Neural cell (in vitro differentiated cells): ENCODE results near the gene MKX. TPM values are rescaled to one million over a fixed set of nuclear protein-coding genes. Genes with fewer than 3 reads are reported as not detected.

ENCODE experiments used
- H2AFZ ChIP-seq: fragments of 200-600, 300-800 bp; sonication (generic), shearing (Covaris generic); 2 replicates; pipeline ENCODE4 v1.6.0; 2014; ENCODE audit warnings: low read depth, mild to moderate bottlenecking, antibody characterized with exemption, low read length, moderate library complexity
- H3F3A ChIP-seq: fragments of 200-600 bp; shearing (Covaris generic); 2 replicates; pipeline ENCODE4 v1.6.1; 2016; ENCODE audit warnings: mild to moderate bottlenecking, moderate library complexity, mixed read lengths, antibody characterized with exemption, low read length; ENCODE audit not compliant: insufficient read depth, poor library complexity, severe bottlenecking
- H3K27ac ChIP-seq: fragments of 200-600, 300-800 bp; sonication (generic), shearing (Covaris generic); 2 replicates; pipeline ENCODE4 v1.5.1; 2014; ENCODE audit warnings: mild to moderate bottlenecking, low read length, moderate library complexity
- H3K27me3 ChIP-seq: fragments of 300-800, 200-600 bp; sonication (generic), shearing (Covaris generic); 2 replicates; pipeline ENCODE4 v1.6.0; 2014; ENCODE audit warnings: mild to moderate bottlenecking, low read depth, low read length, moderate library complexity; ENCODE audit not compliant: insufficient read depth
- H3K36me3 ChIP-seq: fragments of 300-800, 200-600 bp; sonication (generic), shearing (Covaris generic); 2 replicates; pipeline ENCODE4 v1.5.1; 2014; ENCODE audit warnings: mild to moderate bottlenecking, antibody characterized with exemption, low read length, moderate library complexity; ENCODE audit not compliant: insufficient read depth
- H3K4me2 ChIP-seq: fragments of 300-800, 200-600 bp; sonication (generic), shearing (Covaris generic); 2 replicates; pipeline ENCODE4 v1.6.0; 2014; ENCODE audit warnings: mild to moderate bottlenecking, low read length
- H3K4me3 ChIP-seq: fragments of 300-800, 200-600 bp; sonication (generic), shearing (Covaris generic); 2 replicates; pipeline ENCODE4 v1.5.1; 2014; ENCODE audit warnings: mild to moderate bottlenecking, low read length, moderate library complexity
- H3K79me2 ChIP-seq: fragments of 200-600 bp; shearing (Covaris generic); replicated peaks from 2 replicates; pipeline ENCODE4 v1.6.0; 2014; ENCODE audit warnings: mild to moderate bottlenecking, low read length, moderate library complexity; ENCODE audit not compliant: insufficient read depth
- H3K9ac ChIP-seq: fragments of 300-800, 200-600 bp; sonication (generic), shearing (Covaris generic); 2 replicates; pipeline ENCODE4 v1.6.1; 2016; ENCODE audit warnings: mild to moderate bottlenecking, low read length, mixed read lengths
- H3K9me2 ChIP-seq: fragments of 200-600 bp; shearing (Covaris generic); 2 replicates; pipeline ENCODE4 v1.6.1; 2016; ENCODE audit warnings: mild to moderate bottlenecking, low read length, mixed read lengths; ENCODE audit not compliant: insufficient read depth
- H3K9me3 ChIP-seq: fragments of 200-600, 300-800 bp; sonication (generic), shearing (Covaris generic); 2 replicates; pipeline ENCODE4 v1.6.1; 2016; ENCODE audit warnings: mild to moderate bottlenecking, mixed run types, low read length, moderate library complexity, mixed read lengths
- H4K20me1 ChIP-seq: fragments of 200-600 bp; shearing (Covaris generic); 2 replicates; pipeline ENCODE4 v1.6.1; 2016; ENCODE audit warnings: mild to moderate bottlenecking, mixed run types; ENCODE audit not compliant: insufficient read depth
- EP300 ChIP-seq: fragments of 450-650 bp; conservative IDR thresholded peaks from 2 replicates; pipeline ENCODE4 v1.6.1; 2014; ENCODE audit warnings: antibody characterized with exemption, mild to moderate bottlenecking, moderate library complexity; ENCODE audit not compliant: poor library complexity, severe bottlenecking
- EZH2 ChIP-seq: fragments of 200-600, 300-800 bp; shearing (Covaris generic), sonication (generic); IDR thresholded peaks from 2 replicates; pipeline ENCODE4 v1.6.1; 2014; ENCODE audit warnings: antibody characterized with exemption, low read length, borderline replicate concordance, mild to moderate bottlenecking; ENCODE audit not compliant: insufficient read depth, poor library complexity, severe bottlenecking
- MXI1 ChIP-seq: fragments of 450-650 bp; conservative IDR thresholded peaks from 2 replicates; pipeline ENCODE4 v1.6.1; 2014; ENCODE audit warnings: antibody characterized with exemption, mild to moderate bottlenecking; ENCODE audit not compliant: poor library complexity, severe bottlenecking
- POLR2AphosphoS5 ChIP-seq: IDR thresholded peaks from 2 replicates; pipeline ENCODE4 v1.6.1; 2012
- RAD21 ChIP-seq: fragments of 450-650 bp; conservative IDR thresholded peaks from 2 replicates; pipeline ENCODE4 v1.6.1; 2014; ENCODE audit warnings: antibody characterized with exemption, mild to moderate bottlenecking, moderate library complexity
- REST ChIP-seq: IDR thresholded peaks from 2 replicates; pipeline ENCODE4 v1.6.1; 2012; ENCODE audit warnings: borderline replicate concordance
- TAF1 ChIP-seq: IDR thresholded peaks from 2 replicates; pipeline ENCODE4 v1.6.1; 2012; ENCODE audit warnings: low read depth
- polyA plus RNA-seq: library from polyadenylated mRNA; depleted of rRNA; stranded (reverse); fragments of >200 nt; gene quantifications from 2 replicates; pipeline ENCODE4 v1.2.3, GENCODE V29; 2014
- small RNA-seq, 3 experiments: library from RNA; depleted of rRNA; stranded (forward); fragments of <200 nt; gene quantifications; one replicate each; pipeline ENCODE3, GENCODE V24; 2012
- TF ChIP-seq, protein P1 (sequence below): fragments of 450-650 bp; IDR thresholded peaks from 2 replicates; pipeline ENCODE4 v1.5.1; 2014; ENCODE audit warnings: antibody characterized with exemption, mild to moderate bottlenecking, moderate library complexity; ENCODE audit not compliant: poor library complexity, severe bottlenecking

Gene MKX
- polyA plus RNA-seq, 1 donor from 2014 or later, result not detected

GRCh38 chr10:27626890-27627289 is 118.7 kb downstream of the MKX start:
- H2AFZ ChIP-seq, result no peak overlapping the region
- no peaks in the 10 kb centered on the region for H3K36me3 ChIP-seq
- H3K27ac ChIP-seq, result no peak overlapping the region
- no peaks in the 10 kb centered on the region for H3K27me3 ChIP-seq
- H3K9me3 ChIP-seq, result no peaks in the 10 kb centered on the region
- no peak overlapping the region for H3K4me2 ChIP-seq
- H4K20me1 ChIP-seq, result no peaks in the 10 kb centered on the region
- H3K9ac ChIP-seq, result no peak overlapping the region
- TF ChIP-seq RAD21 (no peak), EZH2 (no peak)
- no peaks in the 10 kb centered on the region for H3F3A ChIP-seq
- H3K4me3 ChIP-seq, result no peak overlapping the region
- H3K79me2 ChIP-seq, result no peaks in the 10 kb centered on the region
- H3K9me2 ChIP-seq, result no peaks in the 10 kb centered on the region

GRCh38 chr10:27625452-27626211 is 120.0 kb downstream of the MKX start:
- Histone ChIP-seq H3K27ac (no peak overlapping the region), H3K9me2 (no peaks in the 10 kb centered on the region), H4K20me1 (no peaks in the 10 kb centered on the region), H3K4me3 (no peak overlapping the region), H3K36me3 (no peaks in the 10 kb centered on the region), H3K9ac (no peak overlapping the region), H3K4me2 (no peak overlapping the region), H3F3A (no peaks in the 10 kb centered on the region), H2AFZ (no peak overlapping the region), H3K27me3 (no peaks in the 10 kb centered on the region), H3K79me2 (no peaks in the 10 kb centered on the region), H3K9me3 (no peaks in the 10 kb centered on the region)
- no peak for TF ChIP-seq MXI1
- TF ChIP-seq EP300, result no peak

DNA sequence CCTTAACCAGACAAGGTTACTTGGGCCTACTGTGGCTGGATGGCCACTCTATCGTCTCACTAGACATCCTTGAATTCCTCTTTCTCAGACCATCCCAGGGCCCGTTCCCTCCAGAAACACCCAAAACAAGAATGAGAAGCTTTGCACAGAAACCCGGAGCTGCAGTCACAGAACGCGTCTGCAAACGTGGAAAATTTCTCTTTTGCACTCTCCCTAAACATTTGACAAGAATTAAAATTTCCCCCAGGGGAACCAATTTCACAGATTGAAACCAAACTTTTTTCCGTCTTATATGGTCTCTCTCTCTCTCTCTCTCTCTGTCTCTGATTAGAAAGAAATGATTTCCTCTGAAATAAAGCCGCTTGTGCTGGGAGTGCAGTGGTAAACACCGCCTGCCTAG is 120.7 kb downstream of the MKX start:
- Histone ChIP-seq H3K4me3 (no peak overlapping the region), H4K20me1 (no peaks in the 10 kb centered on the region), H3K27ac (no peak overlapping the region), H3K4me2 (no peak overlapping the region), H3K9me3 (no peaks in the 10 kb centered on the region), H3K79me2 (no peaks in the 10 kb centered on the region), H3K36me3 (no peaks in the 10 kb centered on the region), H3K9ac (no peak overlapping the region), H3K27me3 (no peaks in the 10 kb centered on the region), H2AFZ (no peak overlapping the region), H3K9me2 (no peaks in the 10 kb centered on the region), H3F3A (no peaks in the 10 kb centered on the region)
- TF ChIP-seq EZH2, result no peak
- no peak for TF ChIP-seq TAF1
- TF ChIP-seq, protein P1, sequence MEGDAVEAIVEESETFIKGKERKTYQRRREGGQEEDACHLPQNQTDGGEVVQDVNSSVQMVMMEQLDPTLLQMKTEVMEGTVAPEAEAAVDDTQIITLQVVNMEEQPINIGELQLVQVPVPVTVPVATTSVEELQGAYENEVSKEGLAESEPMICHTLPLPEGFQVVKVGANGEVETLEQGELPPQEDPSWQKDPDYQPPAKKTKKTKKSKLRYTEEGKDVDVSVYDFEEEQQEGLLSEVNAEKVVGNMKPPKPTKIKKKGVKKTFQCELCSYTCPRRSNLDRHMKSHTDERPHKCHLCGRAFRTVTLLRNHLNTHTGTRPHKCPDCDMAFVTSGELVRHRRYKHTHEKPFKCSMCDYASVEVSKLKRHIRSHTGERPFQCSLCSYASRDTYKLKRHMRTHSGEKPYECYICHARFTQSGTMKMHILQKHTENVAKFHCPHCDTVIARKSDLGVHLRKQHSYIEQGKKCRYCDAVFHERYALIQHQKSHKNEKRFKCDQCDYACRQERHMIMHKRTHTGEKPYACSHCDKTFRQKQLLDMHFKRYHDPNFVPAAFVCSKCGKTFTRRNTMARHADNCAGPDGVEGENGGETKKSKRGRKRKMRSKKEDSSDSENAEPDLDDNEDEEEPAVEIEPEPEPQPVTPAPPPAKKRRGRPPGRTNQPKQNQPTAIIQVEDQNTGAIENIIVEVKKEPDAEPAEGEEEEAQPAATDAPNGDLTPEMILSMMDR, result no peak
- TF ChIP-seq POLR2AphosphoS5, result no peak
- no peak for TF ChIP-seq MXI1
- no peak for TF ChIP-seq EP300
- TF ChIP-seq REST, result no peak
- no peak for TF ChIP-seq RAD21

Small RNA genes within 50 kb of the gene (small RNA-seq; reads per million reads assigned to genes)
- 0 reads per million in 3 experiments for gene RN7SKP132

Other genes starting within 250 kb of the MKX start
- 84.1 and 122 TPM in 2 replicates for gene RAB18, start 241.5 kb downstream of the MKX start, polyA plus RNA-seq